Activated CD8-positive, alpha-beta memory T cell treated with anti-CD3 and anti-CD28 coated beads, Interleukin-2, amount 10 ng/mL, durations not matched to agents 7 days and 5 days (primary cell): ENCODE measurements around the gene SLC39A3. TPM values are rescaled to one million over a fixed set of nuclear protein-coding genes. Genes with fewer than 3 reads are reported as not detected.
"Not testable (repeated sequence)": the region's sequence is repeated elsewhere in the genome, so short reads cannot be mapped to it uniquely, and the experiment has no call there.

Experiments
- ATAC-seq: fragments of 150-1000 bp; cut with Tn5 transposase; one replicate; pipeline ENCODE4 v1.10.0; 2021; ENCODE audit warnings: moderate library complexity
- CTCF ChIA-PET: fragments of 350-600 bp; sonication (Branson Sonifier 250); formaldehyde crosslinking; loops from one replicate; lab custom pipeline; 2021; ENCODE audit warnings: antibody characterized with exemption; lab: Charles Lee
- DNase-seq: peaks from one replicate; pipeline ENCODE4 v3.0.0-alpha.2; 2020
- H3K27ac Mint-ChIP-seq: one replicate; pipeline ENCODE4 v1.8.0; 2021; ENCODE audit warnings: mild to moderate bottlenecking, mixed read lengths
- H3K27me3 Mint-ChIP-seq: one replicate; pipeline ENCODE4 v1.8.0; 2021; ENCODE audit warnings: mixed read lengths
- H3K36me3 Mint-ChIP-seq: one replicate; pipeline ENCODE4 v1.8.0; 2021; ENCODE audit warnings: mild to moderate bottlenecking, mixed read lengths
- H3K4me1 Mint-ChIP-seq: one replicate; pipeline ENCODE4 v1.8.0; 2021; ENCODE audit warnings: mixed read lengths
- H3K4me3 Mint-ChIP-seq: one replicate; pipeline ENCODE4 v1.8.0; 2021; ENCODE audit warnings: mild to moderate bottlenecking, moderate library complexity, mixed read lengths
- H3K9me3 Mint-ChIP-seq: one replicate; pipeline ENCODE4 v1.8.0; 2022; ENCODE audit warnings: low read depth, mixed read lengths
- total RNA-seq, 2 experiments: library from RNA; stranded (reverse); gene quantifications; one replicate each; pipeline ENCODE4 v1.2.3, GENCODE V29; 2021

SLC39A3 gene
- total RNA-seq, 2 experiments from 2014 or later: 36.9 to 41.3 TPM

GRCh38 chr19:2720777-2721569 lies 18.8 kb downstream of the SLC39A3 start, which contains the start of gene DIRAS1:
TSS of gene DIRAS1 (minus strand) at chr19:2721372. CDS start at chr19:2717806, 3,566 bp downstream.
- H3K4me3 Mint-ChIP-seq: no peak within 1 kb of the TSS
- ATAC-seq: no peak

DNA sequence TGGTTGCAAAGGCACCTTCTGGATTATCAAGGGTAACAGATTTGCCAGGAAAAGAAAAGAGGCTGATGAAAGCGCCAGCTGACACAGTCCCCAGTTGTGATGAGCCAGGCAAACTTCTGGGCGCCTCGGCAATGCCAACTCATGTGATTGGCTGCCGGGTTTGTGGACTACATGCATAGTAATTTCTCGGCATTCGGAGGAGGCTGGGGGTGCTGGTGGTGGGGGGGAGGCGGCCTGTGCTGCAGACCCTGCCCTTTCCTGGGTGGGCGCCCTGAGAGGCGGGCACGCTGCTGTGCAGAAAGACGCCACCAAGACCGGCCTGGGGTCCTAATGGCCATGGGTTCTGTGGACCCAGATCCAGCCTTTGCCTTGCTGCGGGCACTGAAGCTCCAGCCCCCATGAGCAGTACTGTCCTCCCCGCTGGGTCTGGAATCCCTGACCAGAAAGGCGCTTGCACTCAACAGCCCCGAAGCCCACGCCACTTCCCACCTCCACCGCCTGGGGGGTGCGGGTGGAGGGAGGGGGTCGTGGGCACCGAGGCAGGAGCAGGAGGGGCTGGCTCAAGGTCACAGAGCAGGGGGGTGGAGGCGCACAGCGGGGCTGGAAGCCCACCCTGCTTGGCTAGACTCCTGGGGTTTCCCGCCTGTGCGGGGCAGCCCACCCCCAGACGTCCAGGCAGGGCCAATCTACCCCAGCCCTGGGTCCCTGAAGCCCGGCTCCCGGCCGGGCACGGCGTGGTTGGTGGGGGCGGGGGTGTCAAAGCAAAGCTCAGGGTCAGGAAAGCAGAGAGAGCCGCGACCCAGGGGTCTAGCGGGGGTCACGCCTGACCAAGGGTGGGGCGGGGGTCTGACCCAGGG lies 19.7 kb downstream of the SLC39A3 start:
- ATAC-seq (no peak), DNase-seq (no peak)
- H3K36me3 Mint-ChIP-seq: peaks cover 3% of the 10 kb centered on the region
- no peak overlapping the region for H3K4me3 Mint-ChIP-seq
- peaks cover 7% of the 10 kb centered on the region for H3K9me3 Mint-ChIP-seq
- peaks cover 28% of the 10 kb centered on the region for H3K27me3 Mint-ChIP-seq
- CTCF ChIA-PET: no interaction called here
- no peak overlapping the region for H3K27ac Mint-ChIP-seq
- no peaks in the 10 kb centered on the region for H3K4me1 Mint-ChIP-seq

More at GRCh38 chr19:2720777-2721569, 18.8 kb downstream of the SLC39A3 start, which contains the start of gene DIRAS1:
- no peak within 1 kb of the TSS for H3K27ac Mint-ChIP-seq
- no peaks in the 10 kb centered on the region for H3K36me3 Mint-ChIP-seq
- H3K4me1 Mint-ChIP-seq: no peaks in the 10 kb centered on the region
- H3K9me3 Mint-ChIP-seq: no peaks in the 10 kb centered on the region
- CTCF ChIA-PET: no interaction called here
- no peak for DNase-seq
- H3K27me3 Mint-ChIP-seq: peaks cover 28% of the 10 kb centered on the region

GRCh38 chr19:2719232-2719735 lies 20.5 kb downstream of the SLC39A3 start:
- ATAC-seq (no peak), DNase-seq (no peak)
- CTCF ChIA-PET: no interaction called here
- Mint-ChIP-seq H3K27ac (no peak overlapping the region), H3K9me3 (peaks cover 10% of the 10 kb centered on the region), H3K4me3 (no peak overlapping the region), H3K4me1 (no peaks in the 10 kb centered on the region), H3K27me3 (peaks cover 26% of the 10 kb centered on the region), H3K36me3 (peaks cover 3% of the 10 kb centered on the region)

DNA sequence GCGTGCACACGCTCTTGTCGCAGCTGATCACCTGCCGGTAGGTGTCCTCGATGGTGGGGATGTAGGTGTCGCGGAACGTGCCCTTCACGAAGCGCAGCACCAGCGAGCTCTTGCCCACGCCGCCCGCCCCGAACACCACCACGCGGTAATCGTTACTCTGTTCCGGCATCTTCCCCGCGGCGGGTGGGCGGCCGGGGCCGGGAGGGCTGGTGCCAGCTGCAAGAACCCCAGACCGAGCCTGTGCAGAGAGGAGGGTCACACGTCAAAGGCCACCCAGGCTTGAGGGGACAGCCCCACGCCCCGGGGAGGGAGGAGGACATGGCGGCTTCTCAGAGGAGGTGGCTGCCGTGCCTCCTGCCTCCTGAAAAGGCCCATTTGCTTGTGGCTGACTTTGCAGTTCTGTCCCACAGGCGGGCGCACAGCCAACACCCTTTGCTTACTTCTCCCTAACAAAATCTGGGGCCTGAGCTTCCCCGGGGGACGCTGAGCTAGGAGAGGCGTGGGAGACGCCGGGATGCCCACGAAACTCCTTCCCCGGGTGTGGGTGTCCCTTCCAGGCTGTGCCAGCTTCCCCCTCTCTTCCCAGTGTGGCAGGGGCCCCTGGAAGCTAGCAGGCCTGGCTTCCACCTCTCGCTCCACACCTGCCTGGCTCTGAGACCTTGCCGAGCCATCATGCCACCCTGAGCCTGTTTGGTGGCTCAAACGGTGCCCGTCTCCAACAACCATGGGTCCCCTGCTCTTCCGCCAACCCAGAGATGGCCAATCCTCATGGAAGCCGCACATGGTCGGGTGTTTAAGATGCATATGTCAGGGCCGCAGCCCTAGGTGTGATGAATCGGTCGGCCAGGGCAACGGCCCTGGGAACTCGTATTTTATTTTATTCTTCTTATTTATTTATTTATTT lies 21.9 kb downstream of the SLC39A3 start:
- H3K27me3 Mint-ChIP-seq: peaks cover 25% of the 10 kb centered on the region
- H3K9me3 Mint-ChIP-seq: peaks cover 10% of the 10 kb centered on the region
- H3K27ac Mint-ChIP-seq: no peak overlapping the region
- no peaks in the 10 kb centered on the region for H3K4me1 Mint-ChIP-seq
- CTCF ChIA-PET: no interaction called here
- H3K4me3 Mint-ChIP-seq: no peak overlapping the region
- ATAC-seq (no peak), DNase-seq (no peak)
- peaks cover 3% of the 10 kb centered on the region for H3K36me3 Mint-ChIP-seq

DNA sequence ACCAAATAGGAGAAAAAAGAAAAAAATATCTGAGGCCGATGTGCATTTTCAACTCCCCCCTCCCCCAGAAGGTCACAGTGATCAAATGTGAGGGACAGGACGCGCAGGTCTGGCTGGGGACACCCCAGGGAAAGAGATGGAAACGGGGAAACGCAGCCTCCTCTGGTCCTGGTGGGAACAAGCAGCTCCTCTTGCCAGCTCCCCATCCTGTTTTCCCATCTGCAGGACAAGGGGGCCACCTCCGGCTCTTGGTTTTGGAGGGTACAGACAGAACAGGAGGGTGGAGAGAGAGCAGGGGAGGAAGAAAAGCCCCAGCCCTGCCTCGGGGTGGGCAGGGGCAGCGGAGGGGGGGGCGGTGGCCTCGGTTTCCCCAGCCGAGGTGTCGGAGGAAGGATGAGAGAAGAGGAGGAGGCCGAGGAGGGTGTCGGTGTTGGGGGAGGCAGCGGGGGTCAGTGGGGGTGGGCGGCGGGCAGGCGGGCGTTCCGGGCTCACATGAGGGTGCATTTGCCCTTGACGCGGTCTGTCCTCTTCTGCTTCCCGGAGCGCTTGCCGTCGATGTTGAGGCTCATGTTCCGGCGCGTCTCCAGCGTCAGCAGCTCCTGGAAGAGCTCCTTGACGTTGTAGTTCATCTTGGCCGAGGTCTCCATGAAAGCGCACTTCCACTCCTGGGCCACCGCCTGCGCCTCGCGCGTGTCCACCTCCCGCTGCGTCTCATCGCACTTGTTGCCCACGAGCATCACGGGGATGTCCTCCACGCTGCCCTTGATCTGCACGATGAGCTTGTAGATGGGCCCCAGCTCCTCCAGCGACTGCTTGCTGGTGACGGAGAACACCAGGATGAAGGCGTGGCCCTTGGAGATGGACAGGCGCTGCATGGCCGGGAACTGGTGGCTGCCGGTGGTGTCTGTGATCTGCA lies 22.8 kb downstream of the SLC39A3 start:
- Mint-ChIP-seq H3K4me3 (no peak overlapping the region), H3K9me3 (peaks cover 10% of the 10 kb centered on the region), H3K27ac (no peak overlapping the region), H3K4me1 (no peaks in the 10 kb centered on the region), H3K27me3 (peaks cover 18% of the 10 kb centered on the region), H3K36me3 (peaks cover 3% of the 10 kb centered on the region)
- DNase-seq (no peak), ATAC-seq (no peak)
- CTCF ChIA-PET: no interaction called here

- H3K27me3 Mint-ChIP-seq: peaks cover 13% of the 10 kb centered on the region
- peaks cover 3% of the 10 kb centered on the region for H3K36me3 Mint-ChIP-seq
- H3K4me1 Mint-ChIP-seq: no peaks in the 10 kb centered on the region
- CTCF ChIA-PET: no interaction called here
- H3K4me3 Mint-ChIP-seq: no peak overlapping the region
- H3K27ac Mint-ChIP-seq: no peak overlapping the region
- no peak for ATAC-seq
- no peak for DNase-seq
- H3K9me3 Mint-ChIP-seq: peaks cover 10% of the 10 kb centered on the region
These were observed 23.6 kb downstream of the SLC39A3 start for GRCh38 chr19:2716275-2716650.

DNA sequence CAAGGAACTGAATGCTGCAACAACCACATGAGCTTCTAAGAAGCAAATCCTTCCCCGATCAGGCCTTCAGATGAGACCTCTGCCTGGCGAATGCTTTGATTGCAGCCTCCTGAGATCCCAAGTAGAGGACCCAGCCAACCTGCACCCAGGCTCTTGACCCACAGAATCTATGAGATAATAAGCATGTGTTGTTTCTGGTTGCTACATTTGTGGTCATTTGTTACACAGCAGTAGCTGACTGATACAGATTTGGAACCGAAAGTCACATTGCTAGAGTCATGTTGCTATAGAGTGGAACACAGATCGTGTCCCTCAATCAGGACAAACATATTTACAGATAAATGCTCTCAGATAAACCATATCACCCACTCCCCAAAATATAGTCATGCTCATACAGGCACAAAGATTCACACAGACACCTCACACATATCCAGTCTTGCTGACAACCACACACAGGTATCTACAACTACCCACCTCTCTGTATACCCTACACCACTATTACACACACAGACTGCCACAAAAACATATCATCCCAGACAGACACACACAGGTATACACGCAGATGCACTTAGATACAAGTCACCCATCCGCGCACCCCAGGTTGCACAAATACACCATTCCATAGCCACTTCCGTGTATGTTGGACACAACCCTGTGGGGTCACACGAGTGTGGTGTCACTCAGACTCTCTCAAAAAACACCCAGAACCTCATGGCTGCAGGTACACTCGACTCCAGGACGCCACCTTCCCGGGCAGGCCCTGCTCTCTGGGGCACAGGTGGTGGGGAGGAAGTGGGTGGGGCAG lies 24.1 kb downstream of the SLC39A3 start:
- Mint-ChIP-seq H3K27me3 (peaks cover 13% of the 10 kb centered on the region), H3K9me3 (peaks cover 10% of the 10 kb centered on the region), H3K36me3 (peaks cover 3% of the 10 kb centered on the region), H3K4me3 (no peak overlapping the region), H3K27ac (no peak overlapping the region), H3K4me1 (no peaks in the 10 kb centered on the region)
- DNase-seq: no peak
- ATAC-seq: no peak
- CTCF ChIA-PET: no interaction called here

GRCh38 chr19:2714531-2715269 lies 25.1 kb downstream of the SLC39A3 start:
- CTCF ChIA-PET: no interaction called here
- H3K27me3 Mint-ChIP-seq: peaks cover 9% of the 10 kb centered on the region
- DNase-seq: no peak

DNA sequence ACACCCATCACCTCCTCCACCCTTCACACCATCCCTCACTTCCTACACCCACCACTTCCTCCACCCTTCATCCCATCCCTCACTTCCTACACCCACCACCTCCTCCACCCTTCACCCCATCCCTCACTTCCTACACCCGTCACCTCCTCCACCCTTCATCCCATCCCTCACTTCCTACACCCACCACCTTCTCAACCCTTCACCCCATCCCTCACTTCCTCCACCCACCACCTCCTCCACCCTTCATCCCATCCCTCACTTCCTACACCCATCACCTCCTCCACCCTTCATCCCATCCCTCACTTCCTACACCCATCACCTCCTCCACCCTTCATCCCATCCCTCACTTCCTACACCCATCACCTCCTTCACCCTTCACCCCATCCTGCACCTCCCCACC lies 25.7 kb downstream of the SLC39A3 start:
- DNase-seq, H3K36me3 Mint-ChIP-seq, H3K9me3 Mint-ChIP-seq, H3K4me1 Mint-ChIP-seq, ATAC-seq, H3K27ac Mint-ChIP-seq, H3K27me3 Mint-ChIP-seq, CTCF ChIA-PET, H3K4me3 Mint-ChIP-seq: not testable (repeated sequence)

More at GRCh38 chr19:2714531-2715269, 25.1 kb downstream of the SLC39A3 start:
- H3K4me3 Mint-ChIP-seq: no peak overlapping the region
- peaks cover 10% of the 10 kb centered on the region for H3K9me3 Mint-ChIP-seq
- no peak for ATAC-seq
- H3K36me3 Mint-ChIP-seq: peaks cover 3% of the 10 kb centered on the region
- H3K27ac Mint-ChIP-seq: no peak overlapping the region
- H3K4me1 Mint-ChIP-seq: peaks cover 3% of the 10 kb centered on the region

GRCh38 chr19:2713170-2713569 lies 26.6 kb downstream of the SLC39A3 start:
- H3K27me3 Mint-ChIP-seq, ATAC-seq, H3K4me3 Mint-ChIP-seq, H3K36me3 Mint-ChIP-seq, CTCF ChIA-PET, H3K4me1 Mint-ChIP-seq, DNase-seq, H3K9me3 Mint-ChIP-seq, H3K27ac Mint-ChIP-seq: not testable (repeated sequence)

- Mint-ChIP-seq H3K36me3 (peaks cover 3% of the 10 kb centered on the region), H3K4me1 (peaks cover 3% of the 10 kb centered on the region), H3K4me3 (no peak overlapping the region), H3K27me3 (no peaks in the 10 kb centered on the region), H3K27ac (no peak overlapping the region), H3K9me3 (peaks cover 10% of the 10 kb centered on the region)
- no peak for DNase-seq
- ATAC-seq: no peak
- CTCF ChIA-PET: no interaction called here
These were observed 28.0 kb downstream of the SLC39A3 start for GRCh38 chr19:2711875-2712205.
